Activated T-cell treated with anti-CD3 and anti-CD28 coated beads for 24 hours (primary cell): ENCODE data around the gene ALOX12B.
"Not testable (repeated sequence)": the region's sequence is repeated elsewhere in the genome, so short reads cannot be mapped to it uniquely, and the experiment has no call there.

Experiments used
- DNase-seq: peaks from one replicate; pipeline ENCODE4 v3.0.0-alpha.2; 2020; ENCODE audit warnings: low read depth

Gene ALOX12B

DNA sequence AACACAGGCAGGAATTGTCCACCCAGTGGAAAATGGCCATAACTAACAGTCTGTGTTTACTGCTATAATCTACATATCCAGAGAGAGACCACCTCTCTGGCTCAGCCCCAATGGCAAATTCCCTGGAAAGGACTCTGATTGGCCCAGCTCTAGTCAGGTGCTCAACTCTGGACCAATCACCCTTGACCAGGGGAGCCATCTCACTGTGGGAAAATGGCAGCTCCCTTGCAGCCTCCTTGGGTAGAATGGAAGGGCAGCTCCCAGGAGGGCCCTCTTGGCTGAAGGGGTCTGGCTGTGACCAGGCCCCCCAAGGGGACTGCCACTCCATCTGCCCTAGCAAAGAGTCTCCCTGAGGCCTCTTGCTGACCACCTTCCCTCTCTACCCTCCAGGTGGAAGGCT, 45.5 kb downstream of the ALOX12B start:
- DNase-seq, result no peak

DNA sequence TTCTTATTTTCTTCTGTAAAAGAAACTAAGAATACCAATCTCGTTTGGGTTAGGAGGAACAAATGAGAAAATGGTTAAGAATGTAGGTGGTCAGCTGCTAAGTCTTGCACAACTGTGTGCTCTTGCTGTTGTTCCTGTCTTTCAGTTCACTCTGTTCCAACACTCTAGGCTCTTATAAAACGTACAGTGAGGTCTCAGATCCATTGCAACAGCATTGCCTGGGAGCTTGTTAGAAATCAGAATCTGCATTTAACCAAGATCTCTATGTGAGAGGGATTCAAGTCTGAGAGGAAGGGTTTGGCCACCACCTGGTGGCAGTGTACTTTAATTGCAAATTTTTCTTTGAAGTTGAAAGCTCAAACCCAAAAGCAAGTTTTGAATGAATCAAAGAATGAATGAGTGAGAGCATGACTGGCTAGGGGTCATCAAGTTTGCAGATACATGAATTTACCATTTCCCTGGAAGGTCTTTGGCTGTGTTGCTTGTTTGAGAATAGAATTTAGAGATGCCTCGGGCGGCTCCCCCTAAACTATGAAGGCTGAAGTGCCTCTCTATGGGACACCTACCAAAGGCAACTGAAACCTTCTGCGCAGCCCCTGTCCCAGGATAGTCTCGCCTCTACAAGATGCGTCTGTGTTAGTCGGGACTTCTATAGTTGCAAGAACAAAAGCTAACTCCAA, 46.1 kb downstream of the ALOX12B start:
- DNase-seq, result peak; percentile 16

DNA sequence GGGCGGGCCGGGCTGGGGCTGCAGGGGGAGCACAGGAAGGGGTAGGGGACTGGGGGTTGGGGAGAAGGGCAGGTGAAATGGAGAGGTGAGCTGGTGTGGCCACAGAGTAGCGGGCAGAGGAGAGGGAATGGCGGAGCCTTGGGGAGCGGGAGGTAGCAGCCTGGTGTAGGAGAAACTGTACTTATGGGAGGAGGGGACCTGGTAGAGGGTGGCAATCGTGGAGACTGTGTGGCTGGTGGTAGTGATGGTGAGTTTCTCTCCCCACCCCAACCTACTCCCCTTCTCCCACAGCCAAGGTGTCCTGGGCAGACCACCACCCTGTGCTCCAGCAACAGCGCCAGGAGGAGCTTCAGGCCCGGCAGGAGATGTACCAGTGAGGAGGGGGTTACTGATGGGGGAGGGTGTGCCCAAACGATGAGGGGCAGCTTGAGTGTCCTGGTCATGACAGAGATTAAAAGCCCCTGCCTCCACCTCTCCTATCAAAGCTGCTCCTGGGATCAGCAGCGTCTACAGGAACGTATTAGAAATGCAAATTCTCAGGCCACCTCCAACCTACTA, 47.8 kb downstream of the ALOX12B start:
- no peak for DNase-seq

DNA sequence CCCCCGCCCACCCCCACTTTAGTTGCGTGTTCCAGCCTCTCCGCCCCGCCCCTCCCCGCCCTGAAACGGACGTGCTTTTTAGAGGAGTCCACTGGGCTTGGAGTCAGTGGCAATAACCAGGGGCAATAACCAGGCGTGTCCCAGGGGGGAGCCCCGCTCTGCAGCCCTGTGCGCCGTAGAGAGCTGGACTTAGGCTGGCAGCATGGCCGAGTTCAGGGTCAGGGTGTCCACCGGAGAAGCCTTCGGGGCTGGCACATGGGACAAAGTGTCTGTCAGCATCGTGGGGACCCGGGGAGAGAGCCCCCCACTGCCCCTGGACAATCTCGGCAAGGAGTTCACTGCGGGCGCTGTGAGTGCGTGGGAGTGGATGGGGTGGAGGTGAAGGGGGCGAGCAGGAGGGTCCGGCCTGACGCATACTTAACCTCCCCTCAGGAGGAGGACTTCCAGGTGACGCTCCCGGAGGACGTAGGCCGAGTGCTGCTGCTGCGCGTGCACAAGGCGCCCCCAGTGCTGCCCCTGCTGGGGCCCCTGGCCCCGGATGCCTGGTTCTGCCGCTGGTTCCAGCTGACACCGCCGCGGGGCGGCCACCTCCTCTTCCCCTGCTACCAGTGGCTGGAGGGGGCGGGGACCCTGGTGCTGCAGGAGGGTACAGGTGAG, 48.4 kb downstream of the ALOX12B start, which contains the start of gene ALOX15B:
Gene ALOX15B, plus strand, starts transcription at position 106 of the 657 bp plus-strand sequence. Its CDS starts 97 bp downstream, at position 203.
- no peak for DNase-seq

DNA sequence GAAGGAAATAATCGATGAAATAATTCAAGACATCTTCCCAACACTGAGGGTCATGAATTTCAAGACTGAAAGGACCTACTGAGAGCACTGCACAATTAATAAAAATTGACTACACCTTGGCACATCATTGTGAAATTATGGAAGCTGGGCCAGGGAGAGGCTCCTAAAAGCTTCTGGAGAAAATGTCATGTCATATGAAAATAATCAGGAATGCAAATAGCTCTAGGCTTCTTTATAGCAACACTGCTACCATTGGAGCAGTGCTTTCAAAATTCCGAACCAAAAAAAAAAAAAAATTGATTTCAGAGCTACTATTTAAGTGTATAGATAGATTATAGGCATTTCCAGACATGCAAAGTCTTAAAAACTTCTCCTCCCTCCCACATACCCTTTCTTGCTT, 55.1 kb downstream of the ALOX12B start:
- DNase-seq, result no peak

DNA sequence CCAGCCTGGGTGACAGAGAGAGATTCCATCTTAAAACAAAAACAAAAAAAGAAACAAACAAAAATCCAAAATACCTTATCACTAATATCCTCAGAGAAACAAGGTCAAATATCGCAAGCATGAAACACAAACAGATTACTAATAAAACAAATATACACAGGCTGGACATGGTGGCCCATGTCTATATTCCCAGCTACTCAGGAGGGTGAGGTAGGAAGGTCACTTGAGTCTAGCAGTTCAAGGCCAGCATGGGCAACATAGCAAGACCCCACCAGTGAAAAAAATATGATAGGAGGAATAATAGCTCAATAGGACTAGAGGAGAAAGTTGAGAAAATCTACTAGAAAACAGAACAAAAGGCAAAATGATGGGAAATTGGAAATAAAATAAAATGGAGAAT, 55.6 kb downstream of the ALOX12B start:
- DNase-seq, result no peak

DNA sequence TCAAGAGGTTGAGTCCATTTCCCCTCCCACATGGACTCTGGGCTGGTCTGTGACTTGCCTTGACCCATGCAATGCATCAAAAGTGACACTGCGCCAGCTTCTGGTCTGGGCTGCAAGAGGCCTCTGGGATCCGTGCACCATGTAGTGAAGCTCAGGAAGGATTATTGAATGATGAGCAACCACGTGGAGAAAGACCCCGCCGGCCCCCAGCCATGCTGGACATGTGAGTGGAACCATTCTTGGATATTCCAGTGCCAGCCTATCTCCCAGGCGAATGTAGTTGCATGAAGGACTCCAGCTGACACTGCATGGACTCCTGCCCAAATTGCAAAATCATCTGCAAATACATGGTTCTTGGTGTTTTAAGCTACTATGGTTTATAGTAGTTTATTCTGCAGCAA, 56.3 kb downstream of the ALOX12B start:
- no peak for DNase-seq

DNA sequence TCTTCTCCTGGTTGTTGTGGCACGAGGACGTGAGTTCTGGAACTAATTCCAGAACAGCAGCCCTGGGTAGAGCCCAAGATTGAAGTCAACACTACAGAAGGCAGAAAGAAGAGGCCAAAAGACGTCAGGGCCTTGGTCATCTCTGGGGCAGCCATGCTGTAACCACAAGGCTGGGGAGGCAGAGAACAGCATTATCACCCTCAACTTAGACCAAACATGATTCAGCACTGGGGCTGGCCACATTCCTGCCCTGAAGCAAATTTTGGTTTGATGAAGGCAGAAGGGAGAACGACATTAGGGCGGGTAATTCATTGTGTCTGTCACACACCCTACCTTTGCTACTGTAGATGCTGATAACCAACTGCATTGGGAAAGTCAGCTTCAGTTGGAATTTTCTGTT, 58.4 kb downstream of the ALOX12B start:
- DNase-seq, result no peak

DNA sequence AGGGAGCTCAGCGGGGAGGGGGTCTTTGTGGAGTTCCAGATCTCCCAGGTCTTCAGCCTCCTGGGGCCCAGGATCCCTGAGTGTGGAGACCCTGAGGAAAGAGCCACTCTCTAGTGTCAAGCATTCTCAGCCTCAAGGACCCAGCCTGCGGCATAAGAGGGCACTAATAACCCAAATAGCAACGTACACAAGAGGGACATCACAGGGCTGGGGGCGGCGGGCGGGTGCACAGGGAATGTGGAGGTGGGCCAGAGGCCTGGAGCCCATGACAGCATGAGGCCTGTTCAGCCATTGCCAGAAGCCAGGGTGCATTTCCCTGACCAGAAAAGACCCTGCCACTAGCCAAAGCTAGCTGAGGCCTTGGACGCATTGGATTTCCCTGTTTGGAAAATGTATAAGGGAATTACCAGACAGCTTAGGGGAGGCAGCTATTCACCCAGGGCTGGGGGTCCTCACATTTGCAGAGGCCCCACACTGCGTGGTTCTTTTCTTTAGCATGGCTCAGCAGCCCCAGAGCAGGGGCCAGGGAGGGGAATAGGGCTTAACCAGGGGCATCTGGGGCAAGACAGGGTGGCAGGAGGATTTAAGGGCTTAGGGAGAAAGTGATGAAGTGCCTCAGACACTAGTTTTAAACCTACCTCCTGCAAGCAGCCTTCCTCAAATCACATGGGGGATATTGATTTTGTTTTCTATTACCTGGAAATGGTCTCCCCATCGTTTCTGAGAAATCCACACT, 62.2 kb downstream of the ALOX12B start:
- no peak for DNase-seq

DNA sequence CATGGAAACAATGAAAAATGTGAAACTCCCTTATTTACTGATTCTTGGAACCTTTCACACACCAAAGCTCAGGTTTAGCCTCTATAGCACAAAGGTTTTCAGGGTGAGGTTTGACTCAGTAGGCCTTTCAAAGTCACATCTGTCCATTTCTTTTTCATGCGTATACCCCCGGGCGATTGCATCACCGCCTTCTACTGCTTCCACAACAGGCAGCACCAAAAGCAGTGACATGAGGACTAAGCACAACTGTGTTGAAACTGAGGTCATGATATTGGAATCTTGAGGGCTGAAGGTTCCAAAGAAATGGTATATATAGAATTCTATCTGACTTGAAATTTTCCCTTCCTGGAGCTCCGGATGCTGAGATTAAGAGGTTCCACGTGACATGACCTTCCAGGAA, 63.4 kb downstream of the ALOX12B start:
- not testable (repeated sequence) for DNase-seq
